Renal cortex interstitium (tissue), 11 donors: ENCODE measurements around the gene VPS37D. TPM values are rescaled to one million over a fixed set of nuclear protein-coding genes. Genes with fewer than 3 reads are reported as not detected.
"Not testable (repeated sequence)": the region's sequence is repeated elsewhere in the genome, so short reads cannot be mapped to it uniquely, and the experiment has no call there.

ENCODE experiments used
- DNase-seq, 11 donors: peaks; one replicate each; pipeline ENCODE4 v3.0.0-alpha.2; 2013; ENCODE audit warnings: low read depth in 9 of 11, low spot score in 4 of 11; ENCODE audit errors: extremely low read depth in 1 of 11
- polyA plus RNA-seq, 3 donors: library from polyadenylated mRNA; unstranded; fragments of 120-200 nt; gene quantifications; one replicate each; pipeline ENCODE4 v1.2.1, GENCODE V29; 2013; ENCODE audit not compliant: insufficient read length in 3 of 3

Gene VPS37D
- polyA plus RNA-seq, 3 donors: 9.6 to 17.7 (median 16.3) TPM

DNA sequence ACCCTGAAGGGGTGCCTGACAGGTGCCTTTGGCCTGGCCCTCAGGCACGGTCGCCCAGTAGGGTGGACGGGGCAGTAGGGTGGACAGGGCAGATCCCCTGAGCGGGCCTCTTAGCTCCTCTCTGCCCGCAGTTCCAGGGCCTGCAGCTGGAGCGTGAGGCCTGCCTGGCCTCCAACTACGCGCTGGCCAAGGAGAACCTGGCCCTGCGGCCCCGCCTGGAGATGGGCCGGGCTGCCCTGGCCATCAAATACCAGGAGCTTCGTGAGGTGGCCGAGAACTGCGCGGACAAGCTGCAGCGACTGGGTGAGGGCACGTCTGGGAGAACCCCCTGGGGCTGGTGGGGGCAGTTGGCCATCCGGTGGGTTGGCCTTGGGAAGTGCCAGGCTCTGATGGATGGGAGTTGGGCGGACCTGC is 1.7 kb downstream of the VPS37D start:
- DNase-seq: no peak

GRCh38 chr7:73669858-73670385 is 2.3 kb downstream of the VPS37D start:
- no peak for DNase-seq

- no peak for DNase-seq
Observed at GRCh38 chr7:73671322-73671661, 3.7 kb downstream of the VPS37D start.

DNA sequence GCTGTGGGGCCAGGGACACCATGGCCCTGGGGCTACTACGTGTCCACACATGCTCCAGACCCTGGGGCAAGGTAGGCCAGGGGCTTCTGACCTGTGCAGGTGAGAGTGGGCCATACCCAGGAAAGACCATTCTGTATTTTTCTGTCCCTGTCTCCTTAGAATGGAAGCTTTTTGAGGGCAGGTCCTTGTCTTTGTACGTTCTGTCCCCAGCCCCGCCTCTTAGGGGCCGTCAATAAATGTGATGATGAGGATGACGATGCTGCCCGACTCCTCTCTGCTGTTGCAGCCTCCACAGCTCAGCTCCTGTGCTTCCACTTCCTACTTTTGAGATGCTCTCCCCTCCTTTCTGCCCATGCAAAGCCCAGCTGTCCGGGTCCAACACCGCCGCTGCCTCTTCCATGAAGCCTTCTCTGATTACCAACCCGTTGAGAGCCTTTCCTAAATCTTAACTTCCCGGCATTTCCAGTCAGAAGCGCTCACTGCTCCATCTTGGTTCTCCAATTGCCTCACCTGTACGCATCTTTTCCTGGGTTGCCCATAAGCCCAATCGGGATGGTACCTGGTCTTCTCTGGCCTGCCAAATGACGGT is 4.3 kb downstream of the VPS37D start:
- DNase-seq: no peak

DNA sequence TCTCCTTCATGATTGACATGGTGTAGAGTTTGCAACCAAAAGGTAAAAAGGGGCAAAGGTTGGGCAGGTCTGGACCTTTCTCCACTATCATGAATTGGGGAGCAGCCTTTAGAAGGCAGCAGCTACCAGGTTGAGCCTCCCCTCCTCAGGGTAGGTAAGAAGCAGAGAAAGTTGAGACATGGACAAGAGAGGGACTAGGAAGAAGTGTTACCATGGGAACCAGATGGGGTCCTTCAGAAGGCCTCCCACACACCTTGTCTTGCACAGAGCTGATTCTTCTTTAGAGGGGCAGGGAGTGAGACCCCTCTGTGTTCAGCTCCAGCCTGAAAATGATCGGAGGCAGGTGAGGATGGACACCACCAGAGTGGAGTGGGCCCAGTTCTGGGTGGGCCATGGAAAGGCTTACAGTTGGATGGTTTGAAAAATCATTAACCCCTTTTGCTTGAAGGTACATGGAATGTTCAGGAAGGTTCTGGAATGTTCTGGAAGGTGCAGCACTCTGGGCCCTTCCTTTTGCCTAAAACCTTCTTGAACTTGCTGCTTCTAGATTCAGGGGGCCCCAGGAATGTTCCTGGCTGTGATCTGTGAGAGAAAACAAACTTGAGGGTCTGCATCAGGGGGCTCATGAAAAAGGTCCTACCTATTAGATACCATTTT is 7.0 kb downstream of the VPS37D start:
- no peak for DNase-seq

DNA sequence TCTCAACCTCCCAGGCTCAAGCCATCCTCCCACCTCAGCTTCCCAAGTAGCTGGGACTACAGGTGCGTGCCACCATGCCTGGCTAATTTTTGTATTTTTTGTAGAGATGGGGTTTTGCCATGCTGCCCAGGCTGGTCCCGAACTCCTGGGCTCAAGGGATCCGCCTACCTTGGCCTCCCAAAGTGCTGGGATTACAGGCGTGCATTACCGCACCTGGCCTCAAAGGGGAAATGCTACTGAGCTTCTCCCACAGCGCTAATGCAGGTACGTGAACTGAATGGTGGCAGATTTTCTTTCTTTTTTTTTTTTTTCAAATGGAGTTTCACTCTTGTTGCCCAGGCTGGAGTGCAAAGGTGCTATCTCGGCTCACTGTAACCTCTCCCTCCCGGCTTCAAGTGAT is 8.4 kb downstream of the VPS37D start:
- DNase-seq: not testable (repeated sequence)

DNA sequence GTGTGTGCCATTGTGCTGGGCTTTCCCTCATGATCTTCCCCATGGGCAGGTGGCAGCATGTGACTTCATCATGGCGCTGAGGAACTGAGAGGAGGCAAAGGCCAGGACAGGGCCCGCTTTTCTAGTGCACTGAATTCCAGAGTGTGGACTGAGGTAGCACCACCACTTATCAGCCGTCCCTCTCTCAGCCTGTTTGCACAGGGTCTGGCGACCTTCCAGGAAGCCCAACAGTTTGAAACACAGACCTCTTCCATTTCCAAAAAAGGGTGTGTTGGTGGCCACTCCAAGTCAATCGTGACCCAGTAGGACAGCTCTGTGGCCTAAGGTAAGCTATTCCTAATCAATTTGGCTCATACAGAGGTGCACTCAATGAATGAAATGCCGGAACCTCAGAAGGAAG is 11.2 kb downstream of the VPS37D start:
- DNase-seq: no peak

DNA sequence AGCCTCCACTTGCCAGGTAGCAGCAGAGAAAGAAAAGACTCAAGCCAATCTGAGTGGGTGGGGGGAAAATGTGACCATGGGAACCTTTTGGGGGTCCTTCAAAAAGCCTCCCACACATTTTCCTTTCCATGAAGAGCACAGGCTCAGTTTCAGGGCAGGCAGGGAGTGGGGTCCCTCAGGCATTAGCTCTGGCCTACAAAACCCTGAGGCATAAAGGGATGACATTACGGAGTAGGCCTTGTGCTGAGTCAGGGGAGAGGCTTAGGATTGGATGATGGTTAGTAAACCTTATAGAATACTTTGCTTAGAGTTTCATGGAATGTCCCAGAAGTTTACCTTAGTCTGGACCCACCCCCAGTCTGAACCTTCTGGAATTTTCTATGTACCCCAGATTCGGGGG is 12.1 kb downstream of the VPS37D start:
- DNase-seq: no peak

GRCh38 chr7:73680501-73680900 is 12.9 kb downstream of the VPS37D start:
- DNase-seq: no peak

DNA sequence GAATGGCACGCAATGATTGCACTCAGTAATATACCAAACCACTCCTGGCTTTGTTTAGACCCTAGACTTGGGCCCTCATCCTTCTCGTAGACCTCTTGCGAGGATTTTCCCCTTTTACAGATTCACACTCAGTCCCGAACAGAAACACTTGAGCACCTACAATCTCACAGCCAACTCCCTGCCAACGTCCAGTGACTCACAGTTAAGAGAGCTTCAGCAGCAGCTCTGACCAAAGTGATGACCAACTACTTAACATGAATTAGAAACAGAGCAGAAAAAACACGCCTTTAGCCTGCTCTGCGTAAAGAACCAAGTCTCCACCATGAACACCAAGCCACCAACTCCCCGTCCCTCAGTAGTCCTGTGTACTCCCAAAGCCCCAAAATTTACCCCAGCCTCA is 13.4 kb downstream of the VPS37D start:
- DNase-seq: no peak

- no peak for DNase-seq
Observed at GRCh38 chr7:73682745-73683055, 15.1 kb downstream of the VPS37D start.

- DNase-seq: peak; percentile 86 to 94 (median 93)
Observed at GRCh38 chr7:73683056-73683787, 15.6 kb downstream of the VPS37D start, which contains the start of the genes BUD23 and DNAJC30. BUD23 (plus strand) TSS chr7:73683597; CDS start chr7:73683626, 29 bp downstream. DNAJC30 (minus strand) TSS chr7:73683453; CDS start chr7:73683423, 30 bp downstream.

- DNase-seq: no peak
Observed at GRCh38 chr7:73683788-73684693, 16.4 kb downstream of the VPS37D start.

GRCh38 chr7:73685311-73685710 is 17.7 kb downstream of the VPS37D start:
- DNase-seq: no peak

GRCh38 chr7:73688288-73688687 is 20.7 kb downstream of the VPS37D start:
- no peak for DNase-seq

- DNase-seq: no peak
Observed at GRCh38 chr7:73690646-73691045, 23.0 kb downstream of the VPS37D start.

DNA sequence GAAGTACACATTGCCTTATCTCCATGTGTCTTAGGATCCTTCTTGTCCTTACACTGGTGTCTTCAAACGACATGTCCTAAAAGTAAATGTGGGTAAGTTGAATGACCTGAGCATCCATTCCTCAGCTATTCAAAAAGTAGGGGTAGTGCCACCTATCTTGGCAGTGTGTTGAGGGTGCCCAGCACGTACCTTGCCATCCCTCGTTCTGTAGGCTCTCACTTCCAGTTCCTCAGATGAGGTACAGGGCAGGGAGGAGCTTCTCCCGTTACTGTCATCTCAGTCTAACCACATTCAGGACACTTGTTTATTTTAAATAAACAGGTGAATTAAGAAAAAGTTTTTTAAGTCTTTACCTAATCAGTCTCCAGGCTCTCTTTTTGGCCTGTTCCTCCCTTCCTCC is 28.7 kb downstream of the VPS37D start:
- DNase-seq: no peak

- no peak for DNase-seq
Observed at GRCh38 chr7:73698410-73698809, 30.8 kb downstream of the VPS37D start.

GRCh38 chr7:73699370-73700068 is 31.9 kb downstream of the VPS37D start:
- no peak for DNase-seq
